Stromal cell of bone marrow (primary cell): ENCODE results near the gene DERA.
"Not testable (repeated sequence)": the region's sequence is repeated elsewhere in the genome, so short reads cannot be mapped to it uniquely, and the experiment has no call there.

Source experiments
- DNase-seq: peaks from one replicate; pipeline ENCODE4 v3.0.0-alpha.2; 2012; ENCODE audit warnings: low read depth

The DERA gene

DNA sequence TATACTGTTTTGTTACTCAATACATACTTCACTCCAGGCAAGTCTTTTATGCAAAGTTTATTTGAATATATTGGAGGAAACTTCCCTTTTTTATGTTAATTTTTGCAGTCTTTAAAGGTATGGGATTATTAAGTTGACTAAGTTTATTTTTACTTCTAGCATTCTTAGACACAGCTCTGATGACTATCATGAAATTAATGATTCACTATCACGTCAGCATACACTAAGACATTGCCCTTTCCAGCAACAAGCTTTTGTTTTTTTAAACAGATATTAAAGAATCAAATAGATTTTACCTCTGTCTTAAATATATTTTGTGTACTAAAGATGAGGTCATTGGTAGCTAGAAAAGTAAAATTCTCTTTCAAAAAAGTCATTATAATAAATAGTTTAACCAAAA lies 52.1 kb downstream of the DERA start:
- DNase-seq: no peak

GRCh38 chr12:15966426-15966825 lies 55.3 kb downstream of the DERA start:
- DNase-seq: no peak

DNA sequence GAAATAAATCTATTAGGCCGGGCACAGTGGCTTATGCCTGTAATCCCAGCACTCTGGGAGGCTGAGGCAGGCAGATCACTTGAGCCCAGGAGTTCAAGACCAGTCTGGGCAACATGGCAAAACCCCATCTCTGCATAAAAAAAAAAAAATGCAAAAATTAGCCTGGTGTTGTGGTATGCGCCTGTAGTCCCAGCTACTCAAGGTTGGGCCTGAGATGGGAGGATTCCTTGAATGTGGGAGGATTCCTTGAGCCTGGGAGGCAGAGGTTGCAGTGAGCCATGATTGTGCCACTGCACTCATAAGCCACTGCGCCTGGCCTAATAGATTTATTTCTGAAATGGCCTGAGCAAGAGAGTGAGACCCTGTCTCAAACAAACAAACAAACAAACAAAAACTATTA lies 55.9 kb downstream of the DERA start:
- DNase-seq: not testable (repeated sequence)

DNA sequence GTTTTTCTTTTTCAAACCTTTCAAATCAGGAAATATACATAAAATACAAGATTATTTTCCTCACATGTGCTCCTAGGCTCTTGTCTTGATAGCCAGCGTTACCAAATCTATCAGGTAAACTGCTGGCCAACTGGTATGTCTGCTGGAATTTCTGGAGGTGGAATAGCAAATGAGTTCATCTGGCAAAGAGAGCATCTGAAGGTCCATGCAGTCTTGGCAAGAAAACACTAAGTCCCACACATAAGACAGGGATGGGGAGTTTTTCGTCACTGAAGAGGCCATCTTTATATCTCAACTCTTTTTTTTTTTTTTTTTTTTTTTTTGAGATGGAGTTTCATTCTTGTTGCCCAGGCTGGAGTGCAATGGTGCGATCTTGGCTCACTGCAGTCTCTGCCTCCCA lies 60.1 kb downstream of the DERA start:
- DNase-seq: no peak

DNA sequence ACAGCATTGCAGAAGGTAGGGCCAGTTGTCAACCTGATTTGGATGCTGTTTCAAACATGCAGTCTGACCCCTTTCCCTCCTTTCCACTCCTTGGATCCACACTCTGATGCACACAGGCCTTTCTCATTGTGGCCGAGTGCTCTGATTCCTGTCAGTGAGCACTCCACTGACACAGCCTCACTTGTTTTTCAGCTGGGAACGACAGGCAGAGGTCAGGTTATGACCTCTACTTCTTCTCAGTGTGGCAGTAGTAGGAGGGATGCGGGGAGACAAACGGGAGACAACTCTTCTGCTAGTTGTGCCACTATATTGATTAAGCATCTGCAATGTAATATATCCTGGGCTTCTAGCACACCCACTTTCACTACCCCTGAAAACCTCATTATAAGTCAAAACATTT lies 61.8 kb downstream of the DERA start:
- no peak for DNase-seq

- no peak for DNase-seq
These were observed 67.1 kb downstream of the DERA start for GRCh38 chr12:15977999-15978951.

GRCh38 chr12:15979096-15980092 lies 68.3 kb downstream of the DERA start:
- DNase-seq: peak; percentile 74

- DNase-seq: no peak
These were observed 70.9 kb downstream of the DERA start for GRCh38 chr12:15982071-15982470.

GRCh38 chr12:15982471-15982870 lies 71.3 kb downstream of the DERA start:
- DNase-seq: no peak

GRCh38 chr12:15982921-15983320 lies 71.8 kb downstream of the DERA start:
- DNase-seq: no peak

- no peak for DNase-seq
These were observed 73.1 kb downstream of the DERA start for GRCh38 chr12:15984097-15984800.

DNA sequence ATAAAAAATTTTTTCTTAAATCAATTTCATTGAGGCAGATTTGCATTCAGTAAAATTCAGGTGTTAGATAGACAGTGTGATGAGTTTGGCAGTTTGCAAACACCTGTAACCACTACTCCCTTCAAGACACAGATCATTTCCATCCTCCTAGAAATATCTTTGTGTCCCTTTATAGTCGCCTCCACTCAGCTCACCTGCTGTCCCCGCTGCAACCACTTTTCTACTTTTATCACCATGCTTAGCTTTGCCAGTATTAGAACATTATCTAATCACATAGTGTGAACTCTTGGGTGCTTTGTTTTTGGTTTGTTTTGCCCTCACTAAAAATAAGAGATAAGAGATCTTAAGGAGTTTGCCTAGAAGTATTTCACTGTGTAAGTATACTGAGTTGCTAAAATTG lies 73.8 kb downstream of the DERA start:
- DNase-seq: no peak

DNA sequence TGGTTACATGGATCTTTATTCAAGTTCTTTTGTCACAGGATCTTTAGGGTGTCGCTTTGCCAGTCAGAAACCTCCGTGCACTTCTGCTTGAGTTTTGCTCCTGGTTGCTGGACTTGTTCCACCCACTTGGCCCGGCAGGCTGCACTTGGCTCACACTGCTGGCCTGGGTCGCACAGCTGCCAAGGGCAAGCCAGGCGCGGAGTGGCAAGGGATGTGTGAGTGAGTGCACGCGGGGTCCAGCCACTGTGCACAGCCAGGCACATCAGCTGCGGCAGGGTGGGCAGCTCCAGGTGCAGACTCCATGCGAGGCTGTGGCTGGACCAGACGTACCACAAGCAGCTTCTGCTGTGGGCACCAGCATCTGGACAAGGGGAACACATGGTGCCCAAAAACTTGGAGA lies 76.6 kb downstream of the DERA start:
- no peak for DNase-seq

DNA sequence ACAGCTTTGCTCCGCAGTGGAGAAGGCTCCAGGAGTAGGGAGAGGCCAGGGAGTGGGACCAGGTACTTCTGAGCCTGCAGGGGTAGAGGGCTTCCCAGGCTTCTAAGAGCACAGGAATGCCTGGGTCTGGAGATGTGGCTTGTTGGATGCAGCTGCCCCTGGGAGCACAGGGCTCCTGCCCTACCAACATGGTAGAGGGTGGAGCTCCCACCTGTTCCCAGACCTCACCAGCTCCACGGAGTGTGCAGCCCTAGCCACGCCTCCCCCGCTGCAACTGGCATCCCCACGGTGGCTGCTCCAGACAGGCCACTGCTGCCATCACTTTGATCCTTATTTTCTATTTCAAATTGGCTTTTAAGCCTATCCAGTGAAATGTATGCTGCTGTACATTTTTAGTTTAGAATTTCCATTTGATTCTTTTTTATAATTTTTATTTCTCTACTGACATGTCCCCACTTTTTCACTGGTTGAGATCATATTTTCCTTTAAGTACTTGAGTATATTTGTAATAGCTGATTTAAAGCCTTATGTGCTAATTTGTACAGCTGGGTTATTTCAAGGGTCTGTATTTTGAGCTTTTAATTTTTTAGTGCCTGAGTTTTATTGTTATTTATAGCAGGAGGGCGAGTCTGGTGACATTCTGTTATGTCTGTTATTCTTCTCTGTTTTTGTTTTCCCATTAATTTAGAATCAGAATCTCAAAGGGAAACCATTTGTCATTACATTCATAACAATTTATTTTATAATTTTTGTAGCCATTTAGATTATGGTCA lies 78.0 kb downstream of the DERA start:
- DNase-seq: no peak

DNA sequence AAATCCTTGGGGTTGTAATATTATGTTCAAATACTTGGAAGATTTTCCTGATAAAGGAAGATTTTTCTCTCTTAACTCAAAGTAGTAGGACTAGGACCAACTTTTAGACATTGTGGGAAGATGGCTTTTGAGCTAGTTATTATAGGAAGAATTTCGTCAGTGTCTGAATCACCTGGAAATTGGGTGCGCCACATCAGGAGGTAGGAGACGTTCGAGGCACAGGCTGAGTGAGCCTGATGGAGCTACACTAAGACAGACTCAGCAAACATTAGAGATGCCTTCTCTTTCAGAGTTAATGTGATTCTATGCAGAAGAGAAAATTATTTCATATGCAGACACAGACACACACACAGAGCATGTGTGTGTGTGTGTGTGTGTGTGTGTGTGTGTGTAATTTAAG lies 84.7 kb downstream of the DERA start:
- no peak for DNase-seq

DNA sequence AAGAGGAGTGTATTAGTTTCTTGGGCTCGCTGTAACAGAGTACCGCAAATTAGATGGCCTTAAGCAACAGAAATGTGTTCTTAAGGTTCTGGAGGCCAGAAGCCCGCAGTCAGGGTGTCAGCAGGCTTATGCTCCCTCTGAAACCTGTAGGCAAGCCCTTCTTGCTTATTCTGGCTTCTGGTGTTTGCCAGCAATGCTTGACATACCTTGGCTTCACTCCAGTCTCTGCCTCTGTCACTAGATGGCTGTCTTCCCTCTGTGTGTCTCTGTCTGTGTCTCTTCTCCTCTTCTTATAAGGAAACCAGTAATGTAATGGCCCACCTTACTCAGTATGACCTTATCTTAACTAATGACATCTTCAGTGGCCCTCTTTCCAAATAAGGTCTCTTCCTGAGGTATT lies 85.1 kb downstream of the DERA start:
- peak; percentile 13 for DNase-seq

DNA sequence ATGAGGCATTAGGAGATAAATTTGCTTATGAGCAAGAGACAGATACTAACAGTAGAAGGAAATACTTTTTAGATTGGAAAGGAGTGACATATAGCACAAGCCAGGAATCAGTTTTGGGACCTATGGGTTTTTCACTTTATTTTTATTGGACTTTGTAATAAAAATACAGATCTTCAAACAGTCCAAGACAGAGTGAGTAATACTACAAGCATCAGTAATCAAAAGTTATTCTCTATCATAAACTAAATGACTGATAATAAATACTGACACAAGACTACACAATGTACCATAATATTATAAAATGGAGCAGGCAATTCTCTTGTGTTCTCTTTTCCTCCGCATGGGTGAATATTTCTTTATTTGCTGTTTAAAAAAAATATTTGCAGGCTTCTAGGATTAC lies 85.8 kb downstream of the DERA start:
- no peak for DNase-seq

GRCh38 chr12:15997910-15998309 lies 86.8 kb downstream of the DERA start:
- no peak for DNase-seq

DNA sequence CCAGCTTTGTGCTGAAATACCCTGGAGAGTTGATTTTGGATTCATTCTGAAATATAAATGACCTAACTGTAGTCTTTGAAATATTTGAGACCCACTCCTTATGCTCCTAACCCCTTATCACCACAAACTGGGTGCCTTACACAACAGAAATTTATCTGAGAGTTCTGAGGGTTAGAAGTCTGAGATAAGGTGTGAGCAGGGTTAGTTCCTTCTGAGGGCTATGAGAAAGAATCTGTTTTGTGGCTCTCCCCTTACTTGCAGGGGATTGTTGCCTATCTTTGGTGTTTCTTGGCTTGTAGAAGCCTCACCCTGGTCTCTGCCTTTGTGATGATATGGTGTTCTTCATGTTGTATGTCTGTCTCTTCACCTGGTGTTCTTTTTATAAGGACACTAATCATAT lies 91.7 kb downstream of the DERA start:
- no peak for DNase-seq

DNA sequence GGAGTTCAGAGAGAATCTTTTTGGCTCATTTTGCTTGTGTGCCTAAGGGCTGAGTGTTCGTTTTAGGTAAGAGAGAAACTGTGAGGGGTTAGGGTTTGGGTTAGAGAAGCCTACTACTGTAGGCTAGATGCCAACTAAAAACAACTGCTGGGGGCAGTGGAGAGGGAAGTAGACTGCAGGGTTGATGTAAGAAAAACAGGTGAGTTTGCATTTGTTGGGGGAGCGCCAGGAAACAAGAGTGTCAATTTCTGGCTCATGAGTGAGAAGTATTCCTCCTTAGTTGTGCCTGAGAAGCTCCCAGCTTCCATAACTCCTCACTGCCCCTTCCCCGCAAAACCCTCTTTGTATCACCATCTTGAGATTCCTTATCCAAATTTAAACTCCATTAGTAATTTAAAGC lies 92.3 kb downstream of the DERA start:
- DNase-seq: no peak

DNA sequence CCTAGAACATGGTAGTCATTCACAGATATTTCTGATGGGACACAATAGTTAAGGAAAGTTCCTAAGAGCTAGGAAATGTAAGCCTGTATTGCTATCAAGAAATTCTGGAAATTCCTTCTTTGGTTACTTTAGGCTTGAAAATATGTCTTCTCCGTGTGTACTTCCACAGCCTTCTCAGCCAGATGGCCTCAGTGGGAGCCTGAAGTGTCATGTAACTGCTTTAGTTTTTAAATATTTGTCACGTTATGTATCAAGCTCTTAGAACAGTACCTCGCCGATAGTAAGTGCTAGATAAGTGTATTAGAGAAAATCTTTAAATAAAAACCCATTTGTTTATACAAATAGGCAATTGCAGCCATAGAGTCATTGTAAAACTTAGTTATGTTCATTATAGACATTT lies 95.6 kb downstream of the DERA start:
- DNase-seq: no peak
